Measurements from ENCODE around the gene MMP24OS.
A peak's percentile ranks its signal among the peaks of the same experiment; 100 is the strongest.

DNA sequence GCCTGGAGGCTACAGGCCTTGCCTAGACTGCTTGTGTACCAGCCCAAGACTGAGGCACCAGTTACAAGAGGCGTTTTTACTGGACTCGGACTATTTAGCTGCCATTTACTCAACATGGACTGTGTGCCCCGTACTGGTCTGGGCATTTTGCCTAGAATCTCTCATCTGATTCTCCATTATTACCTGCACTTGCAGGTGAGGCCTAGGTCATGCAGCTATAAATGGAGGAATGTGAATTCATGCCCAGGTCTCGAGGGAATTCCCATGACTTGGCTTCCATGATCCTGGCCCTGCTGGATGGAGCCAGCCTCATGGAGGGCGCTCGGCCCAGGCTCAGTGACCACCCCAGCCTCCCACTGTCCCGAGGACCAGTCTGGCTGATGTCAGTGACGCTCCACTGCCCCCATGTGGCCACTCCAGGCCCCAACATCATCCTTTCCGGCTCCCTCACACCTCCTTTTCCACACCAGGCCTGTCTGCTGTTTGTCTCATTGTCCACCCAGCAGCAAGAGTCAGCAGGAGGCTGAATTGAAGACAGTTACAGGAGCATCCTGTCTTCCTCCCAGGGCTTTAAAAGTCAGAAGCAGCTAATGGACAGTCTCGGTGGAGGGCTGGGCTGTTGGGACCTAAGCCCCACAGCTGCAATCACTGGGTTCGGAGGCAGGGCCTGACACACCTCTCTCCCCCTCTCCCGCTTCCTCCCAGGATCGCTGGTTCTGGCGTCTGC is 8.7 kb downstream of the MMP24OS start:
- TF ChIP-seq POLR2A (IDR thresholded peaks at IDR 0.05), result no peak
- TF ChIP-seq CTCF (IDR thresholded peaks at IDR 0.05), result peak; percentile 58 to 75 (median 68)
